GM18951 (cell line): ENCODE results near the gene RTF1.

Source experiments
- POLR2A ChIP-seq: IDR thresholded peaks from 4 replicates; pipeline ENCODE4 v1.6.1; 2011; ENCODE audit warnings: mild to moderate bottlenecking; ENCODE audit not compliant: insufficient read length, insufficient read depth; ENCODE audit errors: extremely low read depth
- in situ Hi-C: fragments of 300-500 bp; cut with MboI; formaldehyde crosslinking; loops from one replicate; pipeline ENCODE4 v1.12.0; 2022; ENCODE audit warnings: low sequenced_read_pairs, mixed read lengths, inconsistent platforms; ENCODE audit not compliant: unreplicated experiment

Gene RTF1

DNA sequence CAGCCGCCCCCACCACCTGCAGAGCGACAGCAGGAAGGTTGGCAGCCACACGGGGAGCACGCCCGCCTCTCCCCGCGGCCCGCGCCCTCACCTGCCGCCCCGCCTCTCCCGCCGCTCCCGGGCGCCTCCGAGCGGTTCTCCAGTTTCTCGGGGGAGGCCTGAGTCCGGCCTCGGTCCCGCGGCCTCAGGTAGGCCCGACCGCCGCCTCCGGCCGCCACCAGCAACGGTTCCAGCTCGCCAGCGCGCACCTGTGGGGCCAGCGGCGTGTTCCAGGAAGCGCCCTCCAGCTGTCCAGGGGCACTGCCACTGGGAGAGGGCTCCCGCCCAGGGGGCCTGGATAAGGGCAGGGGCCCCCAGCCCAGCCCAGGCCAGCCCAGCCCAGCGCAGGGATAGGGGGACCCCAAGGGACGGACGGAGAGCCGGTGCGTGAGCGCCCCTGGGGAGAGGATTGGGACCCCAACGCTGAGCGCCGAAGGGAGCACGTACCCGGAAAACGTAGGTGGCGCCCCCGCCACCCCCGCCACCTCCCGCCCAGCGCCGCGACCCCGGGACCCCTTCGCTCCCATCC lies 94.5 kb downstream of the RTF1 start:
- in situ Hi-C loops, result no loop called here
- TF ChIP-seq POLR2A, result no peak

DNA sequence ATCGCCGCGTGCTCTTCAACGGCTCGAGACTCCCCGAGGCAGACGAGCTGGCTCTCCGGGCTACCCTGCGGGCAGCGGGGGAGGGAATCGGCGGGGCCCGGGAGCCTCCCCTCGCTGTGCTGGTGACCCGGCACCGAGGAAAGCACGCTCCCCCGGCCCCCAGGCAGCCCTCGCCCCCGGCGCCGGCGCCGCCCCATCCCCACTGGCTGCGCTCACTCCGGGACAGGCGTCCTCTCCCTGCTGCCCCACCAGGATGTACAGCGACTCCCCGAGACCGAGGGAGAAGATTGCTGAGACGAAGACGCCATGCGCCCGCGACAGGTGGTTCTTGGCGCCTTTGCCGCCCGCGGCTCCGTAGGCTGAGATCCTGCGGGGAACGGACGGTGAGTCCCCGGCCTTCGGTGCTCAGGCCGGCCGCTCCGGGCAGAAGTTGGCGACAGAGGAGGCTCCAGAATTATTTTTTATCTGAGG lies 95.0 kb downstream of the RTF1 start:
- in situ Hi-C loops, result no loop called here

DNA sequence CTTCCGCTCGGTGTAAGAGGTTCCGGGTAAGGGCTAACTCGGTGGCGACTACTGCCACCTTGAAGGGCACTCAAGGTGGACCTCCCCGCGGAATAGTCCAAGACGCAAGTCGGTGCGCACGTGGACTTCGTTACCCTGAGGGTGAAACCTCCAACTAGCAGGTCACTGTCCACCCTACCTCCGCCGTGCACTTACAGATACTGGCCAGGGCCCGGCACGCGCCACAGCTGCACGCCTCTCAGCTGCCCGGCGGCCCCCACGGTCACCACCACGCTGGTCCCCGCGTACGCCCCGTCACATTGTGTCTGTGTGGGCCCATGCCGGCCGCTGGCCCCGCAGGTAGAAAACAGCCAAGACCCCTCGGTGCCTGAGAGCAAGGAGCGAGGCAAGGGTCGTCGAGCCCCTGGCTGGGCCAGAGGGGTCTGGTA lies 95.6 kb downstream of the RTF1 start:
- in situ Hi-C loops, result no loop called here
- no peak for TF ChIP-seq POLR2A

More for the DNA sequence above, 95.0 kb downstream of the RTF1 start:
- TF ChIP-seq POLR2A, result no peak

DNA sequence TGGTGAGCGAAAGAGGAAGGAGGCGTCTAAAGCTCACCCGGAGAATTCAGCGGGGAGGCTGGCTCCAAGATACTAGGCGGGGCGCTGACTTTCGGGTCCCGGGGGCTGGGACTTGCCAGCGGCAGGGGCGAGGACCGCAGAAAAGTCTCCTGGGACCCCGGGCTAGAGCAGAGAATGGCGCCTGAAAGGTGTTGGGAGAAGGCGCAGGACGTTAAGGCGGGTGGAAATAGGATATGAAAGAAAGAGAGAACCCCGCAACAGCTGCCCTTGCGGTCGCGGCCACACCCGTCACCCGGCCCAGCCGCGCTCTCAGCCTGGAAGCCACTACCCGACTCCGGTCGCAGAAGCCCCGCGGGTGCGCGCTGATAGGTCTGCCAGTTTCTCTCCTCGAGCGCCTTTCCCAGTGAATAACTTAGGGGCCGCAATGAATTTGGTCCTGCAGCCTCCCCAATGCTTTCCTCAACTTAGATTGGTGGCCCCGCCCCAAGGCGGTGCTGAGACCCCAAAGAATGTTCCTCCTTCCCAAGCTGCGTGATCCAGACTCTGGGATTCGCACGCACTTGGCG lies 96.1 kb downstream of the RTF1 start:
- in situ Hi-C loops, result no loop called here
- no peak for TF ChIP-seq POLR2A

DNA sequence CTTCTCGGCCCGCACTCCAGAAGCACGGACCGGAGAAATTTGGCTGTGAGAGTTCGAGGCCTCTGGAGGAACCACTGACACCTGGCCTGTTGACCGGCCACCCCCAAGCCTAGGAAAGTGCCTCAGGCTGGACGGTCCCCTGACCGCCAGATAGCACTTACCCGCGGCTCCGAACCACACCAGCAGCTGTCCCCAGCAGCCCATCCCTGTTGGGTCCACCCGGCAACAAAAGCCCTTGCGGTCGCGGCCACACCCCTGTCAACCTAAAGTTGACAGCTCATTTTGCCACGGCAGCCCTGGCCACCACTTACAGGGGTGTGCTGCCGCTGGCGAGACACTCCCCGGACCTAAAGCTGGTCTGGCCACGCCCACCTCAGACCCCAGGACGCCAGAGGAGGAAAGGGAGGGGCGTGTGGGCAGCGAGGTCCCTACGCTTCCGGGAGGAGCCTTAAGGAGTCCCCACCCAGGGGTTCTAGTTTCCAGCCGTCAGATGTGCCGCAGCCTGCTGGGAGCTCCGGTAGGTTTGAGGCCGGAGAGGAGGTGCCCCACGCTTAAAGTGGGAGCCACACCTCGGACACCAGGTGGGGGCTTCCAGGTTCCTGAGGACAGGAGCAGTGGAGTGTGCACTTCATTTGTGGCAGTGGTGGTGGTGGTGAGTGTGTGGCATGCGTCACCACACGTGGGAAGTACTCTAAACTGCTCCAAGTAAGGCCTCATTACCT lies 96.8 kb downstream of the RTF1 start, which contains the start of gene LTK:
Gene LTK, minus strand, starts transcription at position 322 of the 722 bp plus-strand sequence. Its CDS starts 118 bp downstream, at position 204.
- no peak for TF ChIP-seq POLR2A
- in situ Hi-C loops, result no loop called here

DNA sequence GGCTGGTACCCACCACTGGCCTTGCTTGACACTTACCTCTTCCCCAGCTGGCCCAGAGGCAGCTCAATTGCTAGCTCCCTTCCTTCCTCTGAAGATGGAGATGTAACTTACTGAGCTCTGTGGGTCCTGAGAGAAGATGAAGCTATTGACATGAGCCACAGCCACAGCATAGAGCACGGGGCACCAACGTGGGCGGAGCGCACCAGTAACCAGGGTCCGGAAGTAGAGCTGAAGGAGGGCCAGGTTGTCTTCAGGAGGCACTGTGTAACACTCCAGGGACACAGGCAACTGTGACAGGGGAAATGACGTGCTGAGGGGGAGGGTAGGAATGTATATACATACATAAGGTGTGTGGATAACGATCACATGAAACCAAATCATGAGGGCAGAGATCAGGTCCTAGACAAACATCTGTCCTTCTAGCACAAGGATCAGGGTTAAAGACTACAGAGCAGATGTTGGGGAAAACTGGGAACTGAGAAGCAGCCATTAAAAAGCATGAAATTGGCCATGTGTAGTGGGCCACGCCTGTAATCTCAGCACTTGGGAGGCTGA lies 101.1 kb downstream of the RTF1 start:
- in situ Hi-C loops, result no loop called here
- TF ChIP-seq POLR2A, result no peak

DNA sequence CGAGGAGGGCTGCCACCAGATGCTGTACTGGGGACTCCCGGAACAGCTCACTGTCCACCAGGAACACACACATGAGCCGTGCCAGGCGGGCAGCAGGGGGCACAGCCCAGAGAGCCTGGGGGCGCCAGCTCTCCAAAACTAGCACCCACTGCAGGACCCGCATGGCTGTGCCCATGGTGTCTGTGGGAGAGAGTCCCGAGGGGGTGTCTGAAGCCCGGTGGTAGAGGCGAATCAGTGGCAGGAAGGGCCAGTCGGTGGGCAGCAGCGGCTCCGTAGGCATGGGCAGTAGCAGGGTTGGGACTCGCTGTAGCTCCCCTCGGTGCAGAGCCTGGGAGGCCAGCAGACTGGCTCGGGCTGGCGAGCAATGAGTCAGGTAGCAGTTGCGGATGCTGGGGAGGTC lies 103.7 kb downstream of the RTF1 start:
- in situ Hi-C loops, result no loop called here
- no peak for TF ChIP-seq POLR2A

DNA sequence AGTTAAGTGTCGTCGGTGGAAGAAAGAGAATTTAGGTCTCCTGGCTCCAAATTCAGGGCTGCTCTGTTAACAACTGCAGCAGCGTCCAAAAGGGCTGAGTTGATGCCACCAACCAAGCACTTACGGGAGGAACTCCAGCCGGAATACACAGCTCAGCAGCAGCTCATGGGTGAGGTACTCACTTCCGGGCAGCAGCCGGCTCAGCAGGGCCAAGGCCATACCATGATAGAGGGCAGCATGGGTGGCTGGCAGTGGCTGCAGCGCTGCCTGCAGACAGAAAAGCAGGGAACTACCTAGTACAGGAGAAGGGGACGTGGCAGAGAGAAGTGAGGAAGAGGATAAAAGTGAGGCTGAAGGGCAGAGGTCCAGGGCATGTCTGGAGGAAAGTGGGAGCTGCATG lies 104.7 kb downstream of the RTF1 start:
- in situ Hi-C loops, result no loop called here

DNA sequence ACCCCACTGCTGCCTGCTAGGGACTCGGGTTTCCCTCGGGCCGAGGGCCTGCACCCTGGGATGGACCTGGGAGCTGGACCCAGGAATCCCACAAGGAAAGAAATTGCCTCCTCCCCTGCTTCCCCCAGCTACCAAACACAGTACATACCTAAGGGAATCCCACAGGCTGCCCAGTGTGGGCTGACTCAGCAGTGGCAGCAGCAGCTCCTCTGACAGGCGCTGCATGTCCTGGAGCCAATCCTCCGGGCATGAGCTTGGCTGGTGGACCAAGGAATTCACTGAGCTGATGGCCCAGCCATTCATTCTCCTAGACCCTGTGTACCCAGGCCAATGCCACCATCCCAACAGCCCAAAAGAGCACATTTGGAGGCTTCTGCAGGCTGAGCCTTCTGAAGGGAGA lies 106.2 kb downstream of the RTF1 start:
- in situ Hi-C loops, result no loop called here
- no peak for TF ChIP-seq POLR2A

More for the DNA sequence above, 104.7 kb downstream of the RTF1 start:
- no peak for TF ChIP-seq POLR2A

DNA sequence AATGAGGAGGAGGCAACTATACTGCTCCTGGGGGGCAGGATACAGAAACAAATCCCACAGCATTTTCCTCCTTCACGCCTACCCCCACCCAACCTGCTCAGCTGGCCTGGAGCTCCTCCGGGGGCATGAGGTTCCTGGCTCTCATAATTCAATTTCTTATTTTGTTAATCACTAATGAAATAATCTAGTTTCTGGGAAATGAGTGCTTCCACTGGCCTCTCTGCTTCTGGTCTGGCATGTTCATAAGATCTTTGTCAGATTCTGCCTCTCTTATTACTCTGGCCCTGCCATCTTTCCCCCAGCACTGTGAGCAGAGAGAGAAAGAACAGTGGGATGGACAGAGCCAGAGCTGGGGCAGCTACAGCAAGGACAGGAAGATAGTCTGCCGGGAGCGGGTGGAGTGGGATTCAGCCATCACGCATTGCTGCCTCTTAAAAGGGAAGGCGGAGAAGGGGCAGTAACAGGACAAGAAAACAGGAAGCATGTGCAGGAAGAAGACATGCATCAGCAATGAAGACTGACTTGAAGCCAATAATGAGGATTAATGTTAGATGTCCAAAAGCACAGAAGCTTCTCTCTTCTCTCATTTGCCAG lies 113.6 kb downstream of the RTF1 start:
- in situ Hi-C loops, result no loop called here
- TF ChIP-seq POLR2A, result no peak
